GM10248 (cell line): ENCODE measurements around the gene TOP2B.

Experiments
- CTCF ChIA-PET: fragments of 300-600 bp; sonication (Branson Sonifier 250); formaldehyde crosslinking; extraction: SDS; loops from one replicate; lab custom pipeline; 2021; ENCODE audit warnings: antibody characterized with exemption; lab: Yijun Ruan, JAX
- POLR2A ChIA-PET: fragments of 350-650 bp; sonication (Branson Sonifier 250); formaldehyde crosslinking; extraction: SDS; loops from one replicate; lab custom pipeline; 2020; ENCODE audit warnings: antibody characterized with exemption; lab: Yijun Ruan, JAX
- DNase-seq: peaks from one replicate; pipeline ENCODE4 v3.0.0; 2012; ENCODE audit errors: extremely low spot score
- TF ChIP-seq, protein P1 (sequence below): IDR thresholded peaks from 2 replicates; pipeline ENCODE4 v1.5.1; 2012; ENCODE audit warnings: mild to moderate bottlenecking, low read depth; ENCODE audit errors: extremely low read depth, missing control alignments, control extremely low read depth

The TOP2B gene

GRCh38 chr3:25581335-25581734 lies 83.4 kb downstream of the TOP2B start:
- ChIA-PET CTCF (interaction anchor here (5.7 kb wide), 1 partner anchor 13 kb away, joined by 38 read pairs; no protein-coding TSS in a partner anchor), POLR2A (no interaction called here)
- TF ChIP-seq, protein P1, sequence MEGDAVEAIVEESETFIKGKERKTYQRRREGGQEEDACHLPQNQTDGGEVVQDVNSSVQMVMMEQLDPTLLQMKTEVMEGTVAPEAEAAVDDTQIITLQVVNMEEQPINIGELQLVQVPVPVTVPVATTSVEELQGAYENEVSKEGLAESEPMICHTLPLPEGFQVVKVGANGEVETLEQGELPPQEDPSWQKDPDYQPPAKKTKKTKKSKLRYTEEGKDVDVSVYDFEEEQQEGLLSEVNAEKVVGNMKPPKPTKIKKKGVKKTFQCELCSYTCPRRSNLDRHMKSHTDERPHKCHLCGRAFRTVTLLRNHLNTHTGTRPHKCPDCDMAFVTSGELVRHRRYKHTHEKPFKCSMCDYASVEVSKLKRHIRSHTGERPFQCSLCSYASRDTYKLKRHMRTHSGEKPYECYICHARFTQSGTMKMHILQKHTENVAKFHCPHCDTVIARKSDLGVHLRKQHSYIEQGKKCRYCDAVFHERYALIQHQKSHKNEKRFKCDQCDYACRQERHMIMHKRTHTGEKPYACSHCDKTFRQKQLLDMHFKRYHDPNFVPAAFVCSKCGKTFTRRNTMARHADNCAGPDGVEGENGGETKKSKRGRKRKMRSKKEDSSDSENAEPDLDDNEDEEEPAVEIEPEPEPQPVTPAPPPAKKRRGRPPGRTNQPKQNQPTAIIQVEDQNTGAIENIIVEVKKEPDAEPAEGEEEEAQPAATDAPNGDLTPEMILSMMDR: no peak
- no peak for DNase-seq

DNA sequence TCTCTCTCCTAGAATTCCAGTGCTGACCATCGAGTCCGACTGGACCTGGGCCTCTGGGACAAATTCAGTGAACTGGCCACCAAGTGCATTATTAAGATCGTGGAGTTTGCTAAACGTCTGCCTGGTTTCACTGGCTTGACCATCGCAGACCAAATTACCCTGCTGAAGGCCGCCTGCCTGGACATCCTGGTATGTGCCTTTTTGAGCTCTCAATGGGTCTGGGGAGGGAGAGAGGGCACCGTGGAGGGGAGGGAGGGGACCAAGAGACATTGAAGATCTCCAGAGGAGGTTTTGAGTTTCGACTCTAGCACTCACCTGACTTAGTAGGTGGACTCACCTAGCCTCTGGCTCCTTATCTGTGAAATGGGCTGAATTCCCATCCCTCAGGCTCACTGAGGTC lies 84.2 kb downstream of the TOP2B start:
- ChIA-PET CTCF (interaction anchor here (5.7 kb wide), 1 partner anchor 14 kb away, joined by 38 read pairs; no protein-coding TSS in a partner anchor), POLR2A (no interaction called here)
- DNase-seq: no peak
- TF ChIP-seq, protein P1: no peak

- ChIA-PET POLR2A (no interaction called here), CTCF (interaction anchor here (5.7 kb wide), 1 partner anchor 16 kb away, joined by 38 read pairs; no protein-coding TSS in a partner anchor)
These were observed 86.6 kb downstream of the TOP2B start for GRCh38 chr3:25578059-25578458.

GRCh38 chr3:25576831-25577454 lies 87.8 kb downstream of the TOP2B start:
- DNase-seq: no peak
- ChIA-PET POLR2A (no interaction called here), CTCF (no interaction called here)
- TF ChIP-seq, protein P1: no peak

More at GRCh38 chr3:25578059-25578458, 86.6 kb downstream of the TOP2B start:
- TF ChIP-seq, protein P1: no peak
- DNase-seq: no peak

DNA sequence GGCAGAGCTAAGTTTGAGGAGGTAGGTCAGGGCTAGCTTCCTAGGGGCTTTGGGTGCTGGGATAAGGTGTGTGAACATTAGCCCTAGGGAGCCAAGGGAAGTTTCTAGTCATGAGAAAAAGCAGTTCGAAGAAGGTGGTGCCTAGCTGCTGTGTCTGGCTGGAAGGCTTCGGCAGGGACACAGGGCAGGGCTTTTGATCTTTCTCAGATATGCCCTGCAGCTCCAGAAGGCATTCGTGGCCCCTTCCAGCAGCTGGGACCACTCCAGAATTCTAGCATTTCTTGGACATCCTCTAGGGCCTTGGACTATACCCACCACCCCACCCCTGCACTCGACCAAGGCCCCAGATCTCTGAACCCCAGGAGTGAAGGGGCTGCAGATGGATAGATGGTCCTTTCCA lies 88.6 kb downstream of the TOP2B start:
- ChIA-PET CTCF (interaction anchor here (0.6 kb wide), 1 partner anchor 489 kb away, joined by 3 read pairs; no protein-coding TSS in a partner anchor), POLR2A (no interaction called here)
- DNase-seq: no peak
- TF ChIP-seq, protein P1: no peak

- ChIA-PET CTCF (no interaction called here), POLR2A (no interaction called here)
- TF ChIP-seq, protein P1: no peak
- no peak for DNase-seq
These were observed 89.7 kb downstream of the TOP2B start for GRCh38 chr3:25575001-25575400.
